GM12878 (cell line): Measurements from ENCODE around the gene LTC4S. TPM values are rescaled to one million over a fixed set of nuclear protein-coding genes. Genes with fewer than 3 reads are reported as not detected.

Experiments used
- ATAC-seq: fragments of 200-7000 bp; cut with Tn5 transposase; 3 replicates; pipeline ENCODE4 v1.9.1; 2020; ENCODE audit warnings: mild to moderate bottlenecking, moderate library complexity
- BruUV-seq: library from RNA; stranded (reverse); fragments of 400-500 nt; replicated peaks from 2 replicates; lab custom pipeline; 2021; lab: Mats Ljungman, UMichigan
- CTCF ChIA-PET: fragments of 300-600 bp; sonication (Branson Sonifier 250); formaldehyde crosslinking; extraction: SDS; loops from one replicate; lab custom pipeline; 2021; ENCODE audit warnings: inconsistent platforms; lab: Yijun Ruan, JAX
- POLR2A ChIA-PET: fragments of 350-600 bp; formaldehyde crosslinking; extraction: SDS; loops from one replicate; lab custom pipeline; 2021; ENCODE audit warnings: inconsistent platforms; lab: Charles Lee
- RAD21 ChIA-PET: fragments of 300-600 bp; sonication (Branson Sonifier 250); formaldehyde crosslinking; loops from one replicate; lab custom pipeline; 2023; ENCODE audit warnings: antibody characterized with exemption; ENCODE audit not compliant: unreplicated experiment; lab: Charles Lee
- SMC1A ChIA-PET: fragments of 300-600 bp; sonication (Branson Sonifier 250); formaldehyde crosslinking; loops from one replicate; lab custom pipeline; 2023; ENCODE audit not compliant: unreplicated experiment, uncharacterized antibody; lab: Charles Lee
- DNase-seq: peaks from one replicate; pipeline ENCODE4 v3.0.0-alpha.2; 2011; ENCODE audit warnings: low read depth, low spot score
- FAIRE-seq: peaks from 3 replicates; lab custom pipeline; 2011; peaks lifted over from hg19 to GRCh38; lab: Jason Lieb, UNC
- H2AFZ ChIP-seq: 2 replicates; pipeline ENCODE4 v1.6.0; 2011; ENCODE audit warnings: low read depth, low read length, control low read depth; ENCODE audit not compliant: control insufficient read depth
- H3K27ac ChIP-seq: 2 replicates; pipeline ENCODE4 v1.5.1; 2011; ENCODE audit warnings: control low read depth; ENCODE audit not compliant: control insufficient read depth, insufficient read depth
- H3K27me3 ChIP-seq, 2 experiments: replicated peaks in 1 of 2; 2 replicates each; pipeline versions ENCODE4 v1.6.0 to v1.6.1; 2011; ENCODE audit warnings: low read length in 1 of 2; ENCODE audit not compliant: control insufficient read depth in 2 of 2, insufficient read depth in 2 of 2
- H3K36me3 ChIP-seq, 2 experiments: 2 replicates each; pipeline ENCODE4 v1.5.1; 2011; ENCODE audit warnings: low read length in 1 of 2; ENCODE audit not compliant: control insufficient read depth in 2 of 2, insufficient read depth in 2 of 2
- H3K4me1 ChIP-seq: 2 replicates; pipeline ENCODE4 v1.6.1; 2011; ENCODE audit warnings: mild to moderate bottlenecking, low read length, moderate library complexity, mixed read lengths; ENCODE audit not compliant: control insufficient read depth, insufficient read depth
- H3K4me2 ChIP-seq: 2 replicates; pipeline ENCODE4 v1.6.0; 2011; ENCODE audit warnings: control low read depth; ENCODE audit not compliant: control insufficient read depth, insufficient read depth
- H3K4me3 ChIP-seq: fragments of 200-600 bp; sonication (generic); 2 replicates; pipeline ENCODE4 v1.5.1; 2016
- H3K79me2 ChIP-seq: 2 replicates; pipeline ENCODE4 v1.6.0; 2011; ENCODE audit warnings: low read length; ENCODE audit not compliant: control insufficient read depth, insufficient read depth
- H3K9ac ChIP-seq: 2 replicates; pipeline ENCODE4 v1.8.0; 2011; ENCODE audit warnings: low read length, control low read depth, mixed read lengths; ENCODE audit not compliant: control insufficient read depth, insufficient read depth
- H3K9me3 ChIP-seq: replicated peaks from 3 replicates; pipeline ENCODE4 v1.5.1; 2011; ENCODE audit warnings: mild to moderate bottlenecking, low read length; ENCODE audit not compliant: control insufficient read depth, insufficient read depth
- H4K20me1 ChIP-seq: 2 replicates; pipeline ENCODE4 v1.6.0; 2011; ENCODE audit not compliant: control insufficient read depth, insufficient read depth
- CREM ChIP-seq: IDR thresholded peaks from 2 replicates; pipeline ENCODE4 v1.6.1; 2014; ENCODE audit warnings: antibody characterized with exemption, low read depth
- DPF2 ChIP-seq: fragments of 450-650 bp; IDR thresholded peaks from 2 replicates; pipeline ENCODE4 v1.6.1; 2017; ENCODE audit warnings: mild to moderate bottlenecking
- GATAD2B ChIP-seq: fragments of 450-650 bp; conservative IDR thresholded peaks from 2 replicates; pipeline ENCODE4 v1.6.1; 2017; ENCODE audit warnings: low read depth, mild to moderate bottlenecking, moderate library complexity
- HDAC6 ChIP-seq: fragments of 200-600 bp; sonication (generic); IDR thresholded peaks from one replicate; pipeline ENCODE4 v1.8.0; 2017; ENCODE audit warnings: antibody characterized with exemption; ENCODE audit not compliant: unreplicated experiment
- IRF4 ChIP-seq: IDR thresholded peaks from 2 replicates; pipeline ENCODE4 v1.6.1; 2011; ENCODE audit warnings: low read depth, low read length
- MEF2B ChIP-seq: fragments of 450-650 bp; IDR thresholded peaks from 2 replicates; pipeline ENCODE4 v1.6.1; 2018; ENCODE audit warnings: mild to moderate bottlenecking, moderate library complexity; ENCODE audit not compliant: partially characterized antibody, poor library complexity, severe bottlenecking
- NFYA ChIP-seq: IDR thresholded peaks from 2 replicates; pipeline ENCODE4 v1.6.1; 2011; ENCODE audit warnings: low read depth, mild to moderate bottlenecking, low read length, improper control_type of control experiment, borderline replicate concordance
- POLR2A ChIP-seq: IDR thresholded peaks from 2 replicates; pipeline ENCODE4 v1.6.1; 2011; ENCODE audit warnings: low read depth, mild to moderate bottlenecking, low read length
- POLR2AphosphoS5 ChIP-seq: IDR thresholded peaks from 2 replicates; pipeline ENCODE4 v1.6.1; 2011; ENCODE audit warnings: mild to moderate bottlenecking, low read length, inconsistent platforms
- SREBF2 ChIP-seq: IDR thresholded peaks from 2 replicates; pipeline ENCODE4 v1.6.1; 2012; ENCODE audit warnings: mild to moderate bottlenecking, low read length
- WGBS: methylation state at CpG from one replicate; pipeline ENCODE4 v1.1.6; 2016; ENCODE audit warnings: low lambda C conversion rate; ENCODE audit not compliant: insufficient replicate concordance, insufficient coverage; ENCODE audit errors: missing lambda C conversion rate; 5-methylcytosine and 5-hydroxymethylcytosine counted together
- in situ Hi-C: fragments of 300-500 bp; cut with MboI; formaldehyde crosslinking; loops from 9 replicates; pipeline ENCODE4 v1.14.3; 2018; ENCODE audit warnings: mixed read lengths
- intact Hi-C: fragments of 100-400 bp; cut with micrococcal nuclease; formaldehyde crosslinking; loops from one replicate; pipeline ENCODE4 v1.14.2; 2022; ENCODE audit not compliant: unreplicated experiment
- polyA plus RNA-seq, 11 experiments: library from polyadenylated mRNA; depleted of rRNA in 4 of 11; unstranded in 6 of 11; stranded (reverse) in 5 of 11; fragments of >200 nt; fragmentation: Nextera tagmentation in 4 of 11; fragmentation: Illumina TruSeq in 1 of 11; extraction: Ambion mirVana in 4 of 11; extraction: Trizol in 1 of 11; gene quantifications; 1 replicate in 1 of 11; 2 replicates in 10 of 11; pipeline versions ENCODE4 v1.2.1 to v1.2.3, GENCODE V29; 2011 to 2016; ENCODE audit warnings: inconsistent platforms in 2 of 11, missing spikeins in 2 of 11, low read depth in 1 of 11
- total RNA-seq, 4 experiments: library from RNA; depleted of rRNA in 3 of 4; stranded (reverse); fragments of >200 nt in 3 of 4; fragmentation: Illumina TruSeq in 1 of 4; extraction: Trizol in 1 of 4; gene quantifications; 2 replicates each; pipeline versions ENCODE4 v1.2.1 to v1.2.3, GENCODE V29; 2013 to 2021
- TF ChIP-seq, protein P1 (sequence below): fragments of 450-650 bp; IDR thresholded peaks from 2 replicates; pipeline ENCODE4 v1.6.1; 2016; ENCODE audit warnings: mild to moderate bottlenecking
- TF ChIP-seq, protein P2 (sequence below): IDR thresholded peaks from 2 replicates; pipeline ENCODE4 v1.6.1; 2011; ENCODE audit warnings: low read depth, mild to moderate bottlenecking, low read length, moderate library complexity, borderline replicate concordance; ENCODE audit errors: extremely low read depth
- TF ChIP-seq, protein P3 (sequence below): fragments of 450-650 bp; IDR thresholded peaks from 2 replicates; pipeline ENCODE4 v1.6.1; 2017; ENCODE audit warnings: mild to moderate bottlenecking

LTC4S gene
- total and polyA plus RNA-seq, 10 of the 15 experiments (the other 5 are each of a cell fraction or from before 2014, with no cell fraction given): 0.78 to 3.6 (median 1.8) TPM; not detected in 5

DNA sequence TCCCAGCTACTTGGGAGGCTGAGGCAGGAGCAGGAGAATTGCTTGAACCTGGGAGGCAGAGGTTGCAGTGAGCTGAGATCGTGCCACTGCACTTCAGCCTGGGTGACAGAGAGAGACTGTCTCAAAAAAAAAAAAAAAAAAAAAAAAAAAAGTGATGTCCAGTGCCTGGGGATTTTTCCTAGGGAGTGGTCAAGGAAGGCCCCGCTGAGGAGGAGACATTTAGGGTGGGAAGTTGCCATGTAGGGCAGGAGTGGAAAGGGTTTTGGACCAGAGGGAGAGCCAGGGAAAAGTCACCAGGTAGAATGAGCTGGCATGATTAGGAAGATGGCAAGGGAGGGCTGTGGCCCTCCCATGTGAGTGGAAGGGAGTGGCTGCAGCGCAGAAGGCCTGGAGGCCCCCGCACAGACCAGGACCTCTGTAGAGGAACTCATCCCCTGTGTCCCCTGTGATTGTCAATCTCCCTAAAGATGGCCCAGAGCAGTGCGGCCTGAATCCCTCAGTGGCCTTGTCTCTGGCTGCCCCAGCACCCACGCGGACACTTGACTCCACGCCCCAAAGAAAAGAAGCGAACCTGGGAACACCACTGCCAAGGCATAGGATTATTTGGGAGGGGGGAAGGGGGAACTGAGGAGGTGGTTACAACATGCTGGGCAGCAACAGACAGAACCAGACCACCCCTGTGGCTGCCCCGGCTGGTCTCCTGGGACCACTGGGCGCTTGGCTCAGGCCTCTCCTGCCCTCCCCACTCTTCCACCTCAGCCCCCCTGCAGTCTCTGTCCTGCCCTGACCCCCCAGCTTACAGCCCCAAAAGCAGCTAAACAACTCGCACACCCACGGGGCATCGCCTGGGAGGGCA, 24.3 kb downstream of the LTC4S start:
- in situ Hi-C loops: loop anchor here (10.0 to 25.0 kb wide), 2 partner anchors 994 to 1693 kb away; partner anchors contain the start of gene MGAT1
- ATAC-seq (no peak), FAIRE-seq (no peak), DNase-seq (no peak)
- peak overlapping the region; percentile 65 for H3K4me3 ChIP-seq
- H3K27ac ChIP-seq: peak overlapping the region; percentile 96
- no peak for TF ChIP-seq HDAC6
- TF ChIP-seq MEF2B: peak; percentile 48
- TF ChIP-seq NFYA: no peak
- no peak for TF ChIP-seq SREBF2
- 0 out of 2 replicates have a peak, but pooled peaks have one; percentile 22 for TF ChIP-seq DPF2
- TF ChIP-seq, protein P1, sequence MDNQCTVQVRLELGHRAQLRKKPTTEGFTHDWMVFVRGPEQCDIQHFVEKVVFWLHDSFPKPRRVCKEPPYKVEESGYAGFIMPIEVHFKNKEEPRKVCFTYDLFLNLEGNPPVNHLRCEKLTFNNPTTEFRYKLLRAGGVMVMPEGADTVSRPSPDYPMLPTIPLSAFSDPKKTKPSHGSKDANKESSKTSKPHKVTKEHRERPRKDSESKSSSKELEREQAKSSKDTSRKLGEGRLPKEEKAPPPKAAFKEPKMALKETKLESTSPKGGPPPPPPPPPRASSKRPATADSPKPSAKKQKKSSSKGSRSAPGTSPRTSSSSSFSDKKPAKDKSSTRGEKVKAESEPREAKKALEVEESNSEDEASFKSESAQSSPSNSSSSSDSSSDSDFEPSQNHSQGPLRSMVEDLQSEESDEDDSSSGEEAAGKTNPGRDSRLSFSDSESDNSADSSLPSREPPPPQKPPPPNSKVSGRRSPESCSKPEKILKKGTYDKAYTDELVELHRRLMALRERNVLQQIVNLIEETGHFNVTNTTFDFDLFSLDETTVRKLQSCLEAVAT: peak; percentile 82
- no peak for TF ChIP-seq POLR2A
- no peak for TF ChIP-seq GATAD2B
- TF ChIP-seq CREM: no peak
- no peak for TF ChIP-seq POLR2AphosphoS5
- TF ChIP-seq, protein P2, sequence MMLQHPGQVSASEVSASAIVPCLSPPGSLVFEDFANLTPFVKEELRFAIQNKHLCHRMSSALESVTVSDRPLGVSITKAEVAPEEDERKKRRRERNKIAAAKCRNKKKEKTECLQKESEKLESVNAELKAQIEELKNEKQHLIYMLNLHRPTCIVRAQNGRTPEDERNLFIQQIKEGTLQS: no peak
- TF ChIP-seq IRF4: no peak
- TF ChIP-seq, protein P3, sequence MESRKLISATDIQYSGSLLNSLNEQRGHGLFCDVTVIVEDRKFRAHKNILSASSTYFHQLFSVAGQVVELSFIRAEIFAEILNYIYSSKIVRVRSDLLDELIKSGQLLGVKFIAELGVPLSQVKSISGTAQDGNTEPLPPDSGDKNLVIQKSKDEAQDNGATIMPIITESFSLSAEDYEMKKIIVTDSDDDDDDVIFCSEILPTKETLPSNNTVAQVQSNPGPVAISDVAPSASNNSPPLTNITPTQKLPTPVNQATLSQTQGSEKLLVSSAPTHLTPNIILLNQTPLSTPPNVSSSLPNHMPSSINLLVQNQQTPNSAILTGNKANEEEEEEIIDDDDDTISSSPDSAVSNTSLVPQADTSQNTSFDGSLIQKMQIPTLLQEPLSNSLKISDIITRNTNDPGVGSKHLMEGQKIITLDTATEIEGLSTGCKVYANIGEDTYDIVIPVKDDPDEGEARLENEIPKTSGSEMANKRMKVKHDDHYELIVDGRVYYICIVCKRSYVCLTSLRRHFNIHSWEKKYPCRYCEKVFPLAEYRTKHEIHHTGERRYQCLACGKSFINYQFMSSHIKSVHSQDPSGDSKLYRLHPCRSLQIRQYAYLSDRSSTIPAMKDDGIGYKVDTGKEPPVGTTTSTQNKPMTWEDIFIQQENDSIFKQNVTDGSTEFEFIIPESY: no peak
- SMC1A ChIA-PET: no interaction called here
- peak overlapping the region; percentile 99 for H3K4me2 ChIP-seq
- H3K79me2 ChIP-seq: peaks cover 27% of the 10 kb centered on the region
- CTCF ChIA-PET: interaction anchor here (0.6 to 0.9 kb wide), 2 partner anchors 33 to 102 kb away, joined by 3 read pairs; no protein-coding TSS in a partner anchor
- H3K27me3 ChIP-seq: no peaks in the 10 kb centered on the region
- RAD21 ChIA-PET: interaction anchor here (1.1 to 1.7 kb wide), 2 partner anchors 14 to 16 kb away, joined by 3 to 4 read pairs; no protein-coding TSS in a partner anchor
- intact Hi-C loops: no loop called here
- H3K4me1 ChIP-seq: peaks cover 38% of the 10 kb centered on the region
- BruUV-seq: TSS peak; percentile 90
- H2AFZ ChIP-seq: no peak overlapping the region; the same call in 1 of the 2 replicates
- H3K36me3 ChIP-seq: no peaks in the 10 kb centered on the region; a peak in 1 of 4 replicates
- 60% methylated on average over 14 of the region's 14 CpGs for WGBS
- POLR2A ChIA-PET: interaction anchor here (0.6 to 1.3 kb wide), 4 partner anchors 9 to 83 kb away, joined by 3 to 5 read pairs (median 3); no protein-coding TSS in a partner anchor
- peak overlapping the region; percentile 63 for H3K9ac ChIP-seq
- H4K20me1 ChIP-seq: peaks cover 11% of the 10 kb centered on the region
- H3K9me3 ChIP-seq: no peaks in the 10 kb centered on the region
